Choroid plexus epithelial cell (primary cell): ENCODE results near the gene PRRG2.

ENCODE experiments used
- DNase-seq: peaks from one replicate; pipeline ENCODE4 v3.0.0-alpha.2; 2010; ENCODE audit warnings: low read depth
- H3K4me3 ChIP-seq: 2 replicates; pipeline ENCODE4 v1.5.1; 2011; ENCODE audit warnings: low read depth, mild to moderate bottlenecking, control low read depth, low read length, moderate library complexity
- CTCF ChIP-seq: conservative IDR thresholded peaks from 2 replicates; pipeline ENCODE4 v1.5.1; 2011; ENCODE audit warnings: low read depth, mild to moderate bottlenecking, control low read depth, inconsistent platforms, low read length, moderate library complexity

Gene PRRG2

DNA sequence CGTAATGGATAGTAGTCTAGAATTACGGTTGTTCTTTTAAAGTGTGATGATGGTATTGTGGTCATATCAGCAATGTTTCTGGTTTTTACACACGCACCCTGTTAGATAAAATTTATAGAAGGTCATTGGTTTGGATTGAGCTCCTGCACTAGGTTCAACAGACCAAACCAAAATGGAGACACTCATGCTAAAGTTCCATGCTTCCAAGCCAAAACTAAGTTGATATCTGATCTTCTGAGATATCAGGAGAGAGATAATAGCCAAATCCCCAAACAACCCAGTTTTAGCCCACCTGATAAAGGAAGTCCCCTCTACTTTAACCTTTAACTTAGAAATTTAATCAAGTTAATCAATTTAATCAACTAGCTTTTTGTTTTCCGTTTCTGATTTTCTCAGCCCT is 1.9 kb upstream of the PRRG2 start:
- no peak for DNase-seq
- peak overlapping the region; percentile 86 for H3K4me3 ChIP-seq
- TF ChIP-seq CTCF: no peak

DNA sequence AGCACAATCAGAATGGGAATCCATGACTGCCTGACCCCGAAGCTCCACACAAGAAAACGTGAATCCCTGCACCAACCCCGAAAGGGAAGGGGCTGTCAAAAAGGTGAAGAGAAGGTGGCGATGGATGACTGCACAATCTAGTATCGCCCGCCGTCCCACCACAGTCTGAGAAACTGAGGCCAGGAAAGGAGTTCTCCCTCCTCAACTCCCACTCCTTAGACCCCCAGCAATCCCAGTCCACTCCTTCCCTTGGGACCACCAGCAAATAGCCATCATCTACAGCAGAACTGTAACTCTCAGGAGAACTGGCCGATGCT is 1.2 kb upstream of the PRRG2 start:
- no peak for TF ChIP-seq CTCF
- no peak for DNase-seq

DNA sequence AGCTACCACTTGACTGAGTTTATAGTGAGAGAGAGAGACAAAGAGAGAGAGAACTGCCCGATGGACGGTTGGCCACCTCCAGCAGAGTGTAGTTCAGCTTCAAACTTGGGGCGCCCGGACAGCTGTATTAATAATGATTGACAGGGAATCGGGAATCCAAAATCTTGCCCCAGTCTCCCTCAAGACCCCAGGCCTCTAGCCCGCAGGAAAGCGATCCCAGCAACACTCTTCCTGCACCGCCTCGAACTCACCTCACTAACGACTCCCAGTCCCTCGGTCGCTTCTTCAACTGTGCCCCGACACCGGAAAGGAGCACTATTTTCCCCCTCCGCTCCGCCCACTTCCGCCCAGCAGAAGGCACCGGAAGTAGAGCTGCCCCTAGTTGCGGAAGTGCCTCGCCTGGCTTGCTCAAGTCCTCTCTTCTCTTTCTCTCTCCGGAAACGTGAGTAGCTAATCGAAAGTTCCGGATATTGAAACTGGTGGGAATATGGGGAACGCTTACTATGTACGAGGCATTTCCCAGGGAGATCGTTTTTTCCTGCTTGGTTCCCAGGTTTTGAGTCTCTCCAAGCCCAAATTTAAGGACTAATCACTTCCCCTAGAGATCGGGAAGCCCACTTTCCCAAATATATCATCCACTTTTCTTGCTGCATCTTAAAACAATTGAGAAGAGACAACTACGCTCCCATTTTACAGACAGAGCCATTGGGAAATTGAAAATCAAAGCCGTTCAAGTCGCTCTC is 681 bp upstream of the PRRG2 start, which contains the start of gene NOSIP:
TSS of gene NOSIP (minus strand) at position 293 of the 743 bp plus-strand sequence. CDS start 19,865 bp downstream, outside the sequence.
- TF ChIP-seq CTCF: no peak
- peak; percentile 98 for DNase-seq
- peak within 1 kb of the TSS; percentile 86 for H3K4me3 ChIP-seq

More for the DNA sequence above, 1.2 kb upstream of the PRRG2 start:
- peak overlapping the region; percentile 86 for H3K4me3 ChIP-seq

DNA sequence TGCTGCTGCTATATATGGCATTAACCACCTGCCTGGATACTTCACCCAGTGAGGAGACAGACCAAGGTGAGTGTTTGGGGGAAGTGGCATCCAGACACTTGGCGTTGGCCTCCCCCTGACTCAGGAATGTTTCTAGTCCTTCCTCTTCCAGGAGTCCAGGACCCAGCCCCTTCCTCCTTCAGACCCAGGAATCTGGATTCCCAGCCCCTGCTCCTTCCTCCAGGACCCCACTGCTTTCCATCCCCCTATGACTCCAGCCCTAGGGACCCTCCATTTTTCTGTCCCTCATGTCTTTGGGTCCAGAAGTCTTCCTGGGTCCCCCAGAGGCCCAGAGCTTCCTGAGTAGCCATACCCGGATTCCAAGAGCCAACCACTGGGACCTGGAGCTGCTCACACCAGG is 2.1 kb downstream of the PRRG2 start:
- TF ChIP-seq CTCF: no peak
- H3K4me3 ChIP-seq: no peak overlapping the region
- no peak for DNase-seq

- no peak for TF ChIP-seq CTCF
- DNase-seq: no peak
- no peak overlapping the region for H3K4me3 ChIP-seq
Observed at GRCh38 chr19:49585023-49585422, 3.9 kb downstream of the PRRG2 start.

GRCh38 chr19:49587227-49587626 is 6.1 kb downstream of the PRRG2 start:
- H3K4me3 ChIP-seq: no peak overlapping the region
- no peak for DNase-seq
- TF ChIP-seq CTCF: no peak
